B cell (primary cell): ENCODE data around the gene ERN1.

Source experiments
- CTCF ChIP-seq: fragments of 200-600 bp; IDR thresholded peaks from one replicate; pipeline ENCODE4 v1.8.0; 2022; ENCODE audit warnings: antibody characterized with exemption, mild to moderate bottlenecking
- EZH2 ChIP-seq: IDR thresholded peaks from 2 replicates; pipeline ENCODE4 v1.6.1; 2012; ENCODE audit warnings: borderline replicate concordance, low read depth, mild to moderate bottlenecking, moderate library complexity, low read length; ENCODE audit not compliant: insufficient read depth, poor library complexity, severe bottlenecking

GRCh38 chr17:64158831-64159590 is 29.1 kb upstream of the ERN1 start:
- TF ChIP-seq CTCF (no peak), EZH2 (no peak)
